ENCODE data around the gene GALNT9. TPM values are rescaled to one million over a fixed set of nuclear protein-coding genes. Genes with fewer than 3 reads are reported as not detected.

GALNT9 gene
- total and polyA plus RNA-seq, 3 experiments from 2014 or later: 0.18 TPM; not detected in 2

- Mint-ChIP-seq H3K4me3 (peak overlapping the region in 2 of 7 donors; percentile 23 to 29), H3K27me3 (no peaks in the 10 kb centered on the region), H3K36me3 (no peaks in the 10 kb centered on the region), H3K9me3 (no peaks in the 10 kb centered on the region), H3K4me1 (peaks cover 7 to 24% (median 8%) of the 10 kb centered on the region in 3 donors), H3K27ac (peak overlapping the region in 2 of 8 donors; percentile 11 to 78)
- H3K4me1 ChIP-seq (ENCODE audit: insufficient read depth, low read length): peaks cover 21% of the 10 kb centered on the region
- H3K27me3 ChIP-seq (ENCODE audit: insufficient read depth, low read length, poor library complexity, severe bottlenecking): no peaks in the 10 kb centered on the region
- H3K4me3 ChIP-seq (ENCODE audit: low read length): no peak overlapping the region
- POLR2A ChIA-PET: interaction anchor here (1.3 kb wide), 1 partner anchor 24 kb away, joined by 4 read pairs; no protein-coding TSS in a partner anchor
- H3K9me3 ChIP-seq (ENCODE audit: low read length): no peaks in the 10 kb centered on the region
- CTCF ChIA-PET: interaction anchor here (1.0 to 1.9 kb wide), 4 partner anchors 24 to 57 kb away, joined by 3 to 5 read pairs (median 4); no protein-coding TSS in a partner anchor
- no peak overlapping the region for H3K27ac ChIP-seq (ENCODE audit: low read depth, low read length)
- H3K36me3 ChIP-seq (ENCODE audit: insufficient read depth, low read length): peaks cover 2% of the 10 kb centered on the region
- peak in 1 of 5 donors; percentile 39 for DNase-seq
Observed at GRCh38 chr12:132161796-132162507, 167.4 kb downstream of the GALNT9 start.

GRCh38 chr12:132161036-132161781 is 168.2 kb downstream of the GALNT9 start:
- Histone ChIP-seq H3K27ac (ENCODE audit: low read depth, low read length) (no peak overlapping the region), H3K27me3 (ENCODE audit: insufficient read depth, low read length, poor library complexity, severe bottlenecking) (no peaks in the 10 kb centered on the region), H3K36me3 (ENCODE audit: insufficient read depth, low read length) (peaks cover 9% of the 10 kb centered on the region), H3K4me1 (ENCODE audit: insufficient read depth, low read length) (peaks cover 21% of the 10 kb centered on the region), H3K9me3 (ENCODE audit: low read length) (no peaks in the 10 kb centered on the region), H3K4me3 (ENCODE audit: low read length) (no peak overlapping the region)
- ChIA-PET POLR2A (no interaction called here), CTCF (interaction anchor here (1.0 to 1.4 kb wide), 2 partner anchors 25 to 33 kb away, joined by 3 to 5 read pairs; no protein-coding TSS in a partner anchor)
- Mint-ChIP-seq H3K4me3 (no peak overlapping the region), H3K27me3 (no peaks in the 10 kb centered on the region), H3K27ac (peak overlapping the region in 1 of 8 donors; percentile 68), H3K36me3 (no peaks in the 10 kb centered on the region), H3K4me1 (peaks cover 7 to 24% (median 8%) of the 10 kb centered on the region in 3 donors), H3K9me3 (no peaks in the 10 kb centered on the region)
- no peak for DNase-seq

DNA sequence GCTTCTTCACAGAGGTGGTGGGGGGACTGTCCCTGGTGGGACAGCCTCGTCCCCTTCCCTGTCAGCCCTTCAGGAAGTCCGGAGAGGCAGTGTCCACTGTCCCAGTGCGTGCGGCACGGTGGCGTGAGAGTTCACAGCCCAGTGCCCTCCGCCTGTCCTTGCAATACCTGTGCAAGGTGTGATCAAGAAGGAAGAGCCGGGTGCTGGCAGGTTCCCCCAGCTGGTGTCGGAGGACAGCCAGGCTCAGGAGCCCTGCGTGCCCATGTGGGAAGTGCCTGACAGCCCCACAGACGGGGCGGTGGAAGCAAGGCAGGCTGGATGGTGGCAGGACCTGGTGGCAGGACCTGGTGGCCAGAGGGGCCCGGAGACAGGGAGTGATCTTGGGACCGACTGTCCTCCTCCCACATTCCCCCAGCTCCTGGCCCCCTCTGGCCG is 168.8 kb downstream of the GALNT9 start:
- DNase-seq: no peak
- H3K4me1 ChIP-seq (ENCODE audit: insufficient read depth, low read length): peaks cover 21% of the 10 kb centered on the region
- no peak overlapping the region for H3K27ac ChIP-seq (ENCODE audit: low read depth, low read length)
- H3K9me3 ChIP-seq (ENCODE audit: low read length): no peaks in the 10 kb centered on the region
- Mint-ChIP-seq H3K36me3 (no peaks in the 10 kb centered on the region), H3K9me3 (no peaks in the 10 kb centered on the region), H3K4me1 (peaks cover 7 to 24% (median 8%) of the 10 kb centered on the region in 3 donors), H3K27ac (no peak overlapping the region), H3K4me3 (no peak overlapping the region), H3K27me3 (no peaks in the 10 kb centered on the region)
- H3K4me3 ChIP-seq (ENCODE audit: low read length): no peak overlapping the region
- H3K36me3 ChIP-seq (ENCODE audit: insufficient read depth, low read length): peaks cover 12% of the 10 kb centered on the region
- ChIA-PET CTCF (no interaction called here), POLR2A (no interaction called here)
- no peaks in the 10 kb centered on the region for H3K27me3 ChIP-seq (ENCODE audit: insufficient read depth, low read length, poor library complexity, severe bottlenecking)

GRCh38 chr12:132160016-132160415 is 169.4 kb downstream of the GALNT9 start:
- Mint-ChIP-seq H3K4me3 (peak overlapping the region in 1 of 7 donors; percentile 34), H3K36me3 (no peaks in the 10 kb centered on the region), H3K27me3 (no peaks in the 10 kb centered on the region), H3K4me1 (peaks cover 7 to 24% (median 8%) of the 10 kb centered on the region in 3 donors), H3K27ac (peak overlapping the region in 1 of 8 donors; percentile 38), H3K9me3 (no peaks in the 10 kb centered on the region)
- ChIA-PET POLR2A (no interaction called here), CTCF (no interaction called here)
- DNase-seq: peak in 1 of 5 donors; percentile 32
- Histone ChIP-seq H3K4me3 (ENCODE audit: low read length) (no peak overlapping the region), H3K27ac (ENCODE audit: low read depth, low read length) (no peak overlapping the region), H3K36me3 (ENCODE audit: insufficient read depth, low read length) (peaks cover 12% of the 10 kb centered on the region), H3K9me3 (ENCODE audit: low read length) (no peaks in the 10 kb centered on the region), H3K4me1 (ENCODE audit: insufficient read depth, low read length) (peaks cover 21% of the 10 kb centered on the region), H3K27me3 (ENCODE audit: insufficient read depth, low read length, poor library complexity, severe bottlenecking) (no peaks in the 10 kb centered on the region)

DNA sequence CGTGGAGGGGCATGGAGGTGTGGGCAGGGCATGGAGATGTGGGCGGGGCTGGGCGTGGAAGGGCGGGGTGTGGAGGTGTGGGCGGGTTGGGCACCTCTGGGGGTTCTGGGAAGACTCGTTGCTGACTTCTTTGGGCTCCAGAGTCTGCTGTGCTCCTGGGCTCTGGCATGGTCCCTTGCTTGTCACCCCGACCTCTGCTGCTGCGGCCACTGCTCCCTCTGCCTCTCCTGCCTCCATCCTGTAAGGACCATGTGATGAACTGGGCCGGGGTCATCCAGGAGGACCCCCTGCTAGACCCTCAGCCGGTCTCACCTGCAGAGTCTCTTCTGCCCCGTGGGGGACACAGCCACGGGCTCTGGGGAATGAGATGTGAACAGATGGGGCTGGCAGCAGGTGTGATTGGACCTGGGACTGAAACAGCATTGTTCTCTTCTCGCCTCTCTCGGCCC is 169.8 kb downstream of the GALNT9 start:
- Mint-ChIP-seq H3K27me3 (no peaks in the 10 kb centered on the region), H3K27ac (peak overlapping the region in 1 of 8 donors; percentile 38), H3K4me3 (no peak overlapping the region), H3K36me3 (no peaks in the 10 kb centered on the region), H3K9me3 (no peaks in the 10 kb centered on the region), H3K4me1 (peaks cover 7 to 23% (median 8%) of the 10 kb centered on the region in 3 donors)
- no peaks in the 10 kb centered on the region for H3K9me3 ChIP-seq (ENCODE audit: low read length)
- ChIA-PET CTCF (no interaction called here), POLR2A (interaction anchor here (0.6 kb wide), 1 partner anchor 118 kb away, joined by 3 read pairs; no protein-coding TSS in a partner anchor)
- peaks cover 12% of the 10 kb centered on the region for H3K36me3 ChIP-seq (ENCODE audit: insufficient read depth, low read length)
- H3K27me3 ChIP-seq (ENCODE audit: insufficient read depth, low read length, poor library complexity, severe bottlenecking): no peaks in the 10 kb centered on the region
- peak in 1 of 5 donors; percentile 38 for DNase-seq
- H3K4me3 ChIP-seq (ENCODE audit: low read length): no peak overlapping the region
- no peak overlapping the region for H3K27ac ChIP-seq (ENCODE audit: low read depth, low read length)
- peaks cover 21% of the 10 kb centered on the region for H3K4me1 ChIP-seq (ENCODE audit: insufficient read depth, low read length)

- H3K9me3 Mint-ChIP-seq: no peaks in the 10 kb centered on the region
- CTCF ChIA-PET: interaction anchor here (1.2 kb wide), 1 partner anchor 60 kb away, joined by 3 read pairs; no protein-coding TSS in a partner anchor
Observed at GRCh38 chr12:132158677-132159554, 170.5 kb downstream of the GALNT9 start.

GRCh38 chr12:132157733-132158409 is 171.5 kb downstream of the GALNT9 start:
- no peaks in the 10 kb centered on the region for H3K27me3 ChIP-seq (ENCODE audit: insufficient read depth, low read length, poor library complexity, severe bottlenecking)
- no peak for DNase-seq
- H3K27ac ChIP-seq (ENCODE audit: low read depth, low read length): no peak overlapping the region
- ChIA-PET POLR2A (no interaction called here), CTCF (interaction anchor here (1.2 kb wide), 1 partner anchor 61 kb away, joined by 3 read pairs; no protein-coding TSS in a partner anchor)
- Mint-ChIP-seq H3K4me3 (no peak overlapping the region), H3K36me3 (no peaks in the 10 kb centered on the region), H3K4me1 (peaks cover 0 to 12% (median 0%) of the 10 kb centered on the region in 3 donors), H3K9me3 (no peaks in the 10 kb centered on the region), H3K27ac (no peak overlapping the region), H3K27me3 (no peaks in the 10 kb centered on the region)
- no peaks in the 10 kb centered on the region for H3K9me3 ChIP-seq (ENCODE audit: low read length)
- H3K4me1 ChIP-seq (ENCODE audit: insufficient read depth, low read length): peaks cover 9% of the 10 kb centered on the region
- H3K36me3 ChIP-seq (ENCODE audit: insufficient read depth, low read length): peaks cover 12% of the 10 kb centered on the region
- H3K4me3 ChIP-seq (ENCODE audit: low read length): no peak overlapping the region

More at GRCh38 chr12:132158677-132159554, 170.5 kb downstream of the GALNT9 start:
- POLR2A ChIA-PET: interaction anchor here (0.6 kb wide), 1 partner anchor 119 kb away, joined by 3 read pairs; no protein-coding TSS in a partner anchor
- H3K4me1 ChIP-seq (ENCODE audit: insufficient read depth, low read length): peaks cover 19% of the 10 kb centered on the region
- no peak overlapping the region for H3K4me3 ChIP-seq (ENCODE audit: low read length)
- peaks cover under 1 to 21% (median 3%) of the 10 kb centered on the region in 3 donors for H3K4me1 Mint-ChIP-seq
- H3K27me3 Mint-ChIP-seq: no peaks in the 10 kb centered on the region
- H3K27ac Mint-ChIP-seq: no peak overlapping the region
- H3K36me3 Mint-ChIP-seq: no peaks in the 10 kb centered on the region
- H3K27ac ChIP-seq (ENCODE audit: low read depth, low read length): no peak overlapping the region
- H3K4me3 Mint-ChIP-seq: no peak overlapping the region
- DNase-seq: no peak
- H3K9me3 ChIP-seq (ENCODE audit: low read length): no peaks in the 10 kb centered on the region
- no peaks in the 10 kb centered on the region for H3K27me3 ChIP-seq (ENCODE audit: insufficient read depth, low read length, poor library complexity, severe bottlenecking)
- peaks cover 12% of the 10 kb centered on the region for H3K36me3 ChIP-seq (ENCODE audit: insufficient read depth, low read length)
